ENCODE results near the gene SNRNP27.

GRCh38 chr2:69945941-69946340, 52.2 kb downstream of the SNRNP27 start:
- TF ChIP-seq CTCF (IDR thresholded peaks at IDR 0.05) = no peak
- TF ChIP-seq POLR2A (IDR thresholded peaks at IDR 0.05) = no peak
